GM12892 (cell line): ENCODE measurements around the gene SLC24A5.

Source experiments
- POLR2A ChIP-seq: IDR thresholded peaks from 2 replicates; pipeline ENCODE4 v1.6.1; 2011; ENCODE audit warnings: low read depth, low read length, control low read depth
- POLR2AphosphoS5 ChIP-seq: IDR thresholded peaks from 2 replicates; pipeline ENCODE4 v1.6.1; 2011; ENCODE audit warnings: low read depth, low read length, control low read depth
- TAF1 ChIP-seq: IDR thresholded peaks from 2 replicates; pipeline ENCODE4 v1.6.1; 2011; ENCODE audit warnings: low read depth, mild to moderate bottlenecking, control low read depth, low read length, borderline replicate concordance

GRCh38 chr15:48182749-48183148 is 62.0 kb downstream of the SLC24A5 start:
- TF ChIP-seq POLR2A (no peak), POLR2AphosphoS5 (no peak), TAF1 (no peak)
